Measurements from ENCODE around the gene PTOV1.

- TF ChIP-seq, protein P1, sequence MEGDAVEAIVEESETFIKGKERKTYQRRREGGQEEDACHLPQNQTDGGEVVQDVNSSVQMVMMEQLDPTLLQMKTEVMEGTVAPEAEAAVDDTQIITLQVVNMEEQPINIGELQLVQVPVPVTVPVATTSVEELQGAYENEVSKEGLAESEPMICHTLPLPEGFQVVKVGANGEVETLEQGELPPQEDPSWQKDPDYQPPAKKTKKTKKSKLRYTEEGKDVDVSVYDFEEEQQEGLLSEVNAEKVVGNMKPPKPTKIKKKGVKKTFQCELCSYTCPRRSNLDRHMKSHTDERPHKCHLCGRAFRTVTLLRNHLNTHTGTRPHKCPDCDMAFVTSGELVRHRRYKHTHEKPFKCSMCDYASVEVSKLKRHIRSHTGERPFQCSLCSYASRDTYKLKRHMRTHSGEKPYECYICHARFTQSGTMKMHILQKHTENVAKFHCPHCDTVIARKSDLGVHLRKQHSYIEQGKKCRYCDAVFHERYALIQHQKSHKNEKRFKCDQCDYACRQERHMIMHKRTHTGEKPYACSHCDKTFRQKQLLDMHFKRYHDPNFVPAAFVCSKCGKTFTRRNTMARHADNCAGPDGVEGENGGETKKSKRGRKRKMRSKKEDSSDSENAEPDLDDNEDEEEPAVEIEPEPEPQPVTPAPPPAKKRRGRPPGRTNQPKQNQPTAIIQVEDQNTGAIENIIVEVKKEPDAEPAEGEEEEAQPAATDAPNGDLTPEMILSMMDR (IDR thresholded peaks at IDR 0.05), result no peak
- no peak for TF ChIP-seq POLR2A (IDR thresholded peaks at IDR 0.05)
- TF ChIP-seq EP300 (IDR thresholded peaks at IDR 0.05), result no peak
These were observed 15.4 kb upstream of the PTOV1 start for GRCh38 chr19:49835562-49835961.

Data from gastroesophageal sphincter (tissue), 3 donors.